Osteoblast (primary cell): Measurements from ENCODE around the gene RNASE8. TPM values are rescaled to one million over a fixed set of nuclear protein-coding genes. Genes with fewer than 3 reads are reported as not detected.

ENCODE experiments used
- DNase-seq: peaks from one replicate; pipeline ENCODE4 v3.0.0; 2011; ENCODE audit warnings: low spot score, mixed read lengths; ENCODE audit not compliant: insufficient read length; ENCODE audit errors: missing footprints
- H2AFZ ChIP-seq: 2 replicates; pipeline ENCODE4 v1.6.0; 2011; ENCODE audit warnings: mild to moderate bottlenecking, low read length
- H3K27ac ChIP-seq: 2 replicates; pipeline ENCODE4 v1.5.1; 2011; ENCODE audit warnings: mild to moderate bottlenecking, low read depth, low read length, moderate library complexity
- H3K27me3 ChIP-seq: 2 replicates; pipeline ENCODE4 v1.6.0; 2012; ENCODE audit warnings: mild to moderate bottlenecking, control low read depth, inconsistent platforms, low read length, moderate library complexity; ENCODE audit not compliant: insufficient read depth
- H3K36me3 ChIP-seq: 2 replicates; pipeline ENCODE4 v1.5.1; 2011; ENCODE audit warnings: mild to moderate bottlenecking, low read length, control low read depth, moderate library complexity; ENCODE audit not compliant: insufficient read depth
- H3K4me1 ChIP-seq: 2 replicates; pipeline ENCODE4 v1.5.1; 2011; ENCODE audit warnings: mild to moderate bottlenecking, low read length, control low read depth, moderate library complexity; ENCODE audit not compliant: insufficient read depth
- H3K4me2 ChIP-seq: 2 replicates; pipeline ENCODE4 v1.6.0; 2011; ENCODE audit warnings: mild to moderate bottlenecking, low read length; ENCODE audit not compliant: insufficient read depth
- H3K4me3 ChIP-seq: fragments of 200-600 bp; sonication (generic); 3 replicates; pipeline ENCODE4 v1.5.1; 2012; ENCODE audit warnings: mild to moderate bottlenecking, low read length, inconsistent platforms; ENCODE audit not compliant: insufficient read depth
- H3K79me2 ChIP-seq: 2 replicates; pipeline ENCODE4 v1.6.0; 2012; ENCODE audit warnings: mild to moderate bottlenecking, low read length, control low read depth, inconsistent platforms; ENCODE audit not compliant: insufficient read depth
- H3K9me3 ChIP-seq: 2 replicates; pipeline ENCODE4 v1.5.1; 2011; ENCODE audit warnings: low read depth, low read length, control low read depth
- H4K20me1 ChIP-seq: 2 replicates; pipeline ENCODE4 v1.6.0; 2012; ENCODE audit warnings: mild to moderate bottlenecking, low read length, control low read depth; ENCODE audit not compliant: insufficient read depth
- total RNA-seq: library from RNA; depleted of rRNA; stranded (reverse); fragments of >200 nt; gene quantifications from 2 replicates; pipeline ENCODE4 v1.2.3, GENCODE V29; 2012
- TF ChIP-seq, protein P1 (sequence below): IDR thresholded peaks from 2 replicates; pipeline ENCODE4 v1.5.1; 2011; ENCODE audit warnings: mild to moderate bottlenecking, low read depth, low read length, moderate library complexity; ENCODE audit errors: extremely low read depth

The RNASE8 gene
- total RNA-seq, 1 donor: not detected

- TF ChIP-seq, protein P1, sequence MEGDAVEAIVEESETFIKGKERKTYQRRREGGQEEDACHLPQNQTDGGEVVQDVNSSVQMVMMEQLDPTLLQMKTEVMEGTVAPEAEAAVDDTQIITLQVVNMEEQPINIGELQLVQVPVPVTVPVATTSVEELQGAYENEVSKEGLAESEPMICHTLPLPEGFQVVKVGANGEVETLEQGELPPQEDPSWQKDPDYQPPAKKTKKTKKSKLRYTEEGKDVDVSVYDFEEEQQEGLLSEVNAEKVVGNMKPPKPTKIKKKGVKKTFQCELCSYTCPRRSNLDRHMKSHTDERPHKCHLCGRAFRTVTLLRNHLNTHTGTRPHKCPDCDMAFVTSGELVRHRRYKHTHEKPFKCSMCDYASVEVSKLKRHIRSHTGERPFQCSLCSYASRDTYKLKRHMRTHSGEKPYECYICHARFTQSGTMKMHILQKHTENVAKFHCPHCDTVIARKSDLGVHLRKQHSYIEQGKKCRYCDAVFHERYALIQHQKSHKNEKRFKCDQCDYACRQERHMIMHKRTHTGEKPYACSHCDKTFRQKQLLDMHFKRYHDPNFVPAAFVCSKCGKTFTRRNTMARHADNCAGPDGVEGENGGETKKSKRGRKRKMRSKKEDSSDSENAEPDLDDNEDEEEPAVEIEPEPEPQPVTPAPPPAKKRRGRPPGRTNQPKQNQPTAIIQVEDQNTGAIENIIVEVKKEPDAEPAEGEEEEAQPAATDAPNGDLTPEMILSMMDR: peak; percentile 38
- Histone ChIP-seq H3K79me2 (no peaks in the 10 kb centered on the region), H3K27me3 (no peaks in the 10 kb centered on the region), H4K20me1 (peaks cover 15% of the 10 kb centered on the region), H3K4me1 (peaks cover 1% of the 10 kb centered on the region), H3K4me2 (no peak overlapping the region), H3K9me3 (no peaks in the 10 kb centered on the region), H3K4me3 (no peak overlapping the region), H2AFZ (no peak overlapping the region), H3K36me3 (peaks cover 36% of the 10 kb centered on the region), H3K27ac (no peak overlapping the region)
- DNase-seq: peak; percentile 94
Measured at GRCh38 chr14:21090194-21090939, 32.7 kb downstream of the RNASE8 start.

DNA sequence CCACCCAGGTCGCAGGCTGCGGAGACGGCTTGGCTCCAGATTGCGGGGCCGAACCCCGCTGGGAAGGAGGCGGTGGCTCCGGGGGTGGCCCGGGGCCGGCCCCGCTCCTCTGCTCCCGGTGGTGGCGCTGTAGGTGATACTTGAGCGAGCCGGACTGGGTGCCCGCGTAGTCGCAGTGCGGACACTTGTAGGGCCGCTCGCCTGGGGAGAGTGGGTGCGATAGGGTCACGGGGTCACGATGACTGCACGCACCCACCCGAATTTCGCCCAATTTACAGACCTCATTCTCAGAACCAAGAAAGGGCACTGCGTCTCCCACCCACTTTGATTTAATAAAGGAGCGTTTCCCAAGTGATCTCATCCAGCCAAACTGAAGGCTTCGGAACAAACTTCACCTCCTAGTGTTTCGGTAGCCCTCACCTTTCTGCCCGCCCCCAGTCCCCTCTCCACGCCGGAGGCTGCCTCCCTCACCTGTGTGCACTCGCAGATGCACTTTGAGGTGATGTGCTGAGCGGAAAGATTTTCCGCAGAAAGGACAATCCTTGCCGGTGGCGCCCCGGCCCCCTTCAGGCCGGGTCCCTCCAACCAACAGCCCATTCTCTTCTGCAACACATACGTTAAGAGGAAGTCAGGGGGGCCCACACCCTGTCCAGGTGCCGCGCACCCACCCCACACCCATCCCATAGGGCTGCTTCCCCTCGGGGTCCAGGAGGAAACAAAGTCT is 33.5 kb downstream of the RNASE8 start:
- Histone ChIP-seq H3K79me2 (no peaks in the 10 kb centered on the region), H3K4me1 (peaks cover 6% of the 10 kb centered on the region), H3K27ac (no peak overlapping the region), H3K4me3 (no peak overlapping the region), H3K36me3 (peaks cover 29% of the 10 kb centered on the region), H3K4me2 (no peak overlapping the region), H2AFZ (no peak overlapping the region), H3K9me3 (no peaks in the 10 kb centered on the region), H4K20me1 (peaks cover 15% of the 10 kb centered on the region), H3K27me3 (no peaks in the 10 kb centered on the region)
- TF ChIP-seq, protein P1: no peak
- peak; percentile 37 for DNase-seq

GRCh38 chr14:21091821-21092272 is 34.2 kb downstream of the RNASE8 start:
- Histone ChIP-seq H2AFZ (no peak overlapping the region), H3K36me3 (peaks cover 22% of the 10 kb centered on the region), H3K9me3 (no peaks in the 10 kb centered on the region), H3K4me1 (peaks cover 8% of the 10 kb centered on the region), H3K79me2 (no peaks in the 10 kb centered on the region), H3K4me3 (no peak overlapping the region), H3K27me3 (no peaks in the 10 kb centered on the region), H3K27ac (no peak overlapping the region), H4K20me1 (peaks cover 15% of the 10 kb centered on the region), H3K4me2 (no peak overlapping the region)
- peak; percentile 71 for DNase-seq
- TF ChIP-seq, protein P1: no peak
